ENCODE measurements around the gene PHLDA3.

DNA sequence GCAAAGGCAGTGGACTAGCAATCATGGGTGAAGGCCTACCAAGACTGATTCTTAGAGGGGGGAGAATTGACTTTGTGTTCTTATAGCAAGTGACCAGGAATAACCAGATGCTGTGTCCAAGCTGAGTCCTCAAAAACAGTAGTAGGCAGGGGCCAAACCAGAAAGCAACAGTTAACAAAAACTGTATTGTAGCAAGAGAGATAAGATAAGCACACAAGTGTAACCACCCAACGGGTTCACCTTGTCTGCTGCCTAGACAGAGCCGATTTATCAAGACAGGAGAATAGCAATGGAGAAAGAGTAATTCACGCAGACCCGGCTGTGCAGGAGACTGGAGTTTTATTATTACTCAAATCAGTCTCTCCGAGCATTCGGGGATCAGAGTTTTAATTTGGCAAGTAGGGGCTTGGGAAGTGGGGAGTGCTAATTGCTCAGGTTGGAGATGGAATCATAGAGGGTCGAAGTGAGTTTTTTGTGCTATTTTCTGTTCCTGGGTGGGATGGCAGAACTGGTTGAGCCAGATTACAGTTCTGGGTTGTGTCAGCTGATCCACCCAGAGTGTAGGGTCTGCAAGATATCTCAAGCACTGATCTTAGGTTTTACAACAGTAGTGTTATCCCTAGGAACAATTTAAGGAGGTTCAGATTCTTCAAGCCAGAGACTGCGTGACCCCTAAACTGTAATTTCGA is 46.2 kb upstream of the PHLDA3 start:
- no peak for TF ChIP-seq CTCF (IDR thresholded peaks at IDR 0.05; ENCODE audit: low read length)
- no peak for TF ChIP-seq EZH2 (IDR thresholded peaks at IDR 0.05; ENCODE audit: borderline replicate concordance, low read length)
